ENCODE measurements around the gene MSANTD1. TPM values are rescaled to one million over a fixed set of nuclear protein-coding genes. Genes with fewer than 3 reads are reported as not detected.

MSANTD1 gene
- total RNA-seq, 4 donors from 2014 or later = 0.68 to 1.3 (median 0.80) TPM; not detected in 1

DNA sequence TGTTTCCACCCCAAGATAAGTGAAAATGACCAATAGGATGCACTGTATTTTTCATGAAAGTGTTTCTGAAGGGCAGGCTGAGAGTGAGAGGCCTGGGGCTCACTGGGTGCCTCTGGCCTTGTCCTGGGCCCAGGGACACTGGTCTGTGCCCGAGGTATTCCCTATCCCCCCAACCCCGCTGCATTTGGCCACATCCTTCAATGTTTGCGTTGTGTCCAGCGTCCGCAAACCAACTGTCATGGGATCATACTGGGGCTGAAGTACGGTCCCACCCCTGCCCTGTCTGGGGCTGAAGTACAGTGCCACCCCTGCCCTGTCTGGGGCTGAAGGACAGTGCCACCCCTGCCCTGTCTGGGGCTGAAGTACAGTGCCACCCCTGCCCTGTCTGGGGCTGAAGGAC lies 22.0 kb upstream of the MSANTD1 start:
- Histone ChIP-seq H3K36me3 (peaks cover 0 to 46% (median 15%) of the 10 kb centered on the region in 4 donors), H3K4me3 (no peak overlapping the region), H3K27me3 (no peaks in the 10 kb centered on the region), H3K4me1 (no peaks in the 10 kb centered on the region), H3K27ac (peak overlapping the region; percentile 45 to 69 (median 50)), H3K9me3 (no peaks in the 10 kb centered on the region)
- TF ChIP-seq POLR2AphosphoS5 (IDR thresholded peaks at IDR 0.05) = no peak
- TF ChIP-seq, protein P1, sequence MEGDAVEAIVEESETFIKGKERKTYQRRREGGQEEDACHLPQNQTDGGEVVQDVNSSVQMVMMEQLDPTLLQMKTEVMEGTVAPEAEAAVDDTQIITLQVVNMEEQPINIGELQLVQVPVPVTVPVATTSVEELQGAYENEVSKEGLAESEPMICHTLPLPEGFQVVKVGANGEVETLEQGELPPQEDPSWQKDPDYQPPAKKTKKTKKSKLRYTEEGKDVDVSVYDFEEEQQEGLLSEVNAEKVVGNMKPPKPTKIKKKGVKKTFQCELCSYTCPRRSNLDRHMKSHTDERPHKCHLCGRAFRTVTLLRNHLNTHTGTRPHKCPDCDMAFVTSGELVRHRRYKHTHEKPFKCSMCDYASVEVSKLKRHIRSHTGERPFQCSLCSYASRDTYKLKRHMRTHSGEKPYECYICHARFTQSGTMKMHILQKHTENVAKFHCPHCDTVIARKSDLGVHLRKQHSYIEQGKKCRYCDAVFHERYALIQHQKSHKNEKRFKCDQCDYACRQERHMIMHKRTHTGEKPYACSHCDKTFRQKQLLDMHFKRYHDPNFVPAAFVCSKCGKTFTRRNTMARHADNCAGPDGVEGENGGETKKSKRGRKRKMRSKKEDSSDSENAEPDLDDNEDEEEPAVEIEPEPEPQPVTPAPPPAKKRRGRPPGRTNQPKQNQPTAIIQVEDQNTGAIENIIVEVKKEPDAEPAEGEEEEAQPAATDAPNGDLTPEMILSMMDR (IDR thresholded peaks at IDR 0.05) = no peak
- no peak for TF ChIP-seq EP300 (IDR thresholded peaks at IDR 0.05; ENCODE audit: low read depth)
- TF ChIP-seq POLR2A (IDR thresholded peaks at IDR 0.05) = no peak
- DNase-seq = no peak
- WGBS, 2 donors (ENCODE audit: low coverage in 1 of 2) = 91% methylated on average over 6 of the region's 6 CpGs; no CpG with 5 or more reads in 1 of the 2 donors
- intact Hi-C loops (cut with DNase I; ENCODE audit: low total_unique reads) (no loop called here), in situ Hi-C loops (cut with MboI; ENCODE audit: low pct_ligation_motif_present in 1 of 4, low pct_unique_long_range_greater_than_20kb in 1 of 4, low sequenced_read_pairs in 3 of 4) (no loop called here)

DNA sequence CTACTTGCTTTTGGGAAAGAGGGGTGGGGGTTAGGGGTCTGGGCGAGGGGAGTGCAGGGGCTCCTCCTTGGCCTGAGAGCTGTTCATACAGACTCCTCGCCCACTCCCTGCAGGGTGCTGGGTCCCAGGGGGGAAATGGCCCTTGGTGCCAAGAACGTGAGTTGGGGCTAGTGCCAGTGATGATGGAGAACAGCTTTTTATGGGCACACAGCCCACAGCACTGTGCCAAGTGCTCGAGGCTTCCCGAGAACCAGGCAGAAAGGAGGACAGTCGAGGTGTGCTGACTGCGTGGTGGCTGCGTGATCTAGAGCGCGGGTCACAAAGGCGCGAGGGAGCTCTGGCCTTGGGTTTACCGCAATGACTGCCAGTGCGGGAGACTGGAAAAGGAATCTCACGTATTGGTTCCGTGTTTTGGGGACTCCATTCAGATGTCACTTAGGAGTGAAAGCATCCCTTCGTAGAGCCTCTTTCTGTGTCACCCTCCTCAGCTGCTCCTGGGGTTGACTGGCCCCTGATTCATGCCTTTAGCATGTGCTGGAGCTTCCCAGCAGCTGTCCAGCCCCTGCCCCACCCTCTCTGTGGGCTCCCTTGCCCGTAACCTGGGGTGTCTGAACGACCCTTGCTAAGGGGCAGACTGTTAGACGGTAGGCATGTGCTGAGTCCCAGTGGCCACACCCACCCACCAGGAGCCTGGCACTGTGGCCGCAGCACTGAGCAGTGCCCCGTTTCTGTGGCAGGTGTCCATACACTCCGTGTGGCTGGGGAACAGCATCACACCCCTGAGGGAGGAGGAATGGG lies 20.9 kb upstream of the MSANTD1 start:
- H3K27ac ChIP-seq = no peak overlapping the region
- H3K4me3 ChIP-seq = no peak overlapping the region
- peaks cover 0 to 38% (median 15%) of the 10 kb centered on the region in 4 donors for H3K36me3 ChIP-seq
- in situ Hi-C loops (cut with MboI; ENCODE audit: low pct_ligation_motif_present in 1 of 4, low pct_unique_long_range_greater_than_20kb in 1 of 4, low sequenced_read_pairs in 3 of 4) (no loop called here), intact Hi-C loops (cut with DNase I; ENCODE audit: low total_unique reads) (no loop called here)
- H3K9me3 ChIP-seq = no peaks in the 10 kb centered on the region
- no peak for DNase-seq
- no peaks in the 10 kb centered on the region for H3K4me1 ChIP-seq
- no peaks in the 10 kb centered on the region for H3K27me3 ChIP-seq
- 82 to 100% methylated on average over 4 to 20 of the region's 23 CpGs for WGBS, 2 donors (ENCODE audit: low coverage in 1 of 2)
- TF ChIP-seq EP300 (IDR thresholded peaks at IDR 0.05; ENCODE audit: low read depth) (no peak), POLR2AphosphoS5 (IDR thresholded peaks at IDR 0.05) (no peak), POLR2A (IDR thresholded peaks at IDR 0.05) (no peak)
- TF ChIP-seq, protein P1 (IDR thresholded peaks at IDR 0.05) = no peak

DNA sequence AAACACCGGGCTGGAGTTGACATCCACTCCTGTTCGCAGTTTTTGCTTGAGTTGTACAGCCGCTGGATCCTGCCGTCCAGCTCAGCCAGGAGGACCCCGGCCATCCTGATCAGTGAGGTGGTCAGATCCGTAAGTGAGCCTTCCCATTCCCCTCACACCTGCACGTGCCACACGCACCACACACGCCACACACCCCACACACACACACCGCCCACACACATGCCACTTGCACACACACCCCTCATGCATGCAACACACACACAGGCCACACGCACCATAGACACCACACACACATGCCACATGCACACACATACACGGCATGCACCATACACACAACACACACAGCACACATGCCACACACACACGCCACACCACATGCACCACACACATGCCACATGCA lies 20.1 kb upstream of the MSANTD1 start:
- peaks cover 0 to 41% (median 16%) of the 10 kb centered on the region in 4 donors for H3K36me3 ChIP-seq
- no peak overlapping the region for H3K4me3 ChIP-seq
- intact Hi-C loops (cut with DNase I; ENCODE audit: low total_unique reads) = no loop called here
- H3K4me1 ChIP-seq = no peaks in the 10 kb centered on the region
- in situ Hi-C loops (cut with MboI; ENCODE audit: low pct_ligation_motif_present in 1 of 4, low pct_unique_long_range_greater_than_20kb in 1 of 4, low sequenced_read_pairs in 3 of 4) = no loop called here
- H3K9me3 ChIP-seq = no peaks in the 10 kb centered on the region
- no peak overlapping the region for H3K27ac ChIP-seq
- 95 to 97% methylated on average over 7 to 13 of the region's 13 CpGs for WGBS, 2 donors (ENCODE audit: low coverage in 1 of 2)
- TF ChIP-seq EP300 (IDR thresholded peaks at IDR 0.05; ENCODE audit: low read depth) (no peak), POLR2AphosphoS5 (IDR thresholded peaks at IDR 0.05) (no peak), POLR2A (IDR thresholded peaks at IDR 0.05) (no peak)
- TF ChIP-seq, protein P1 (IDR thresholded peaks at IDR 0.05) = no peak
- DNase-seq = no peak
- no peaks in the 10 kb centered on the region for H3K27me3 ChIP-seq

DNA sequence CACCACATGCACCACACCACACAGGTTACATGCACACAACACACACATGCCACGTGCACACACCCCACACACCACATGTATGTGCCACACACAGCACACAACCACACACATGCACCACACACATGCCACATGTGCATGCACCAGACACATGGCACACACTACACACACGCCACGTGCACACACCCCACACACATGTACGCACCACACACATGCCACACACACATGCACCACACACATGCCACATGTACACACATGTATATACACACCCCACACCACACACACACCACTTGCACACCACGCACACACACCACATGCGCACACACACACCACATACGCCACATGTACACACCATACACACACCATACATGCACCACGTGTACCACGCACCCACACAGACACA lies 19.6 kb upstream of the MSANTD1 start:
- DNase-seq = no peak
- H3K4me1 ChIP-seq = no peaks in the 10 kb centered on the region
- H3K27me3 ChIP-seq = no peaks in the 10 kb centered on the region
- 90 to 95% methylated on average over 5 to 9 of the region's 9 CpGs for WGBS, 2 donors (ENCODE audit: low coverage in 1 of 2)
- intact Hi-C loops (cut with DNase I; ENCODE audit: low total_unique reads) (no loop called here), in situ Hi-C loops (cut with MboI; ENCODE audit: low pct_ligation_motif_present in 1 of 4, low pct_unique_long_range_greater_than_20kb in 1 of 4, low sequenced_read_pairs in 3 of 4) (no loop called here)
- no peaks in the 10 kb centered on the region for H3K9me3 ChIP-seq
- TF ChIP-seq, protein P1 (IDR thresholded peaks at IDR 0.05) = no peak
- TF ChIP-seq POLR2AphosphoS5 (IDR thresholded peaks at IDR 0.05) = no peak
- no peak for TF ChIP-seq POLR2A (IDR thresholded peaks at IDR 0.05)
- TF ChIP-seq EP300 (IDR thresholded peaks at IDR 0.05; ENCODE audit: low read depth) = no peak
- H3K36me3 ChIP-seq = peaks cover 0 to 36% (median 15%) of the 10 kb centered on the region in 4 donors
- no peak overlapping the region for H3K4me3 ChIP-seq
- H3K27ac ChIP-seq = no peak overlapping the region
